Heart left ventricle (tissue), 16 donors: ENCODE results near the gene DRD3. TPM values are rescaled to one million over a fixed set of nuclear protein-coding genes. Genes with fewer than 3 reads are reported as not detected.

Source experiments
- ATAC-seq, 4 donors: fragments of 200-7000 bp; cut with Tn5 transposase; one replicate each; pipeline ENCODE4 v1.9.1; 2020 to 2022; ENCODE audit warnings: moderate library complexity in 4 of 4, mild to moderate bottlenecking in 3 of 4, moderate number of reproducible peaks in 1 of 4
- DNase-seq, 5 donors: peaks; one replicate each; pipeline ENCODE4 v3.0.0-alpha.2; 2020
- H3K27ac ChIP-seq, 12 donors: fragments of 200-600 bp; sonication (generic) in 4 of 12; one replicate each; pipeline versions ENCODE4 v1.5.0 to v1.8.0; 2016 to 2022; ENCODE audit warnings: mild to moderate bottlenecking in 2 of 12
- H3K27me3 ChIP-seq, 9 donors: fragments of 200-600 bp; sonication (generic) in 2 of 9; one replicate each; pipeline versions ENCODE4 v1.5.1 to v1.8.0; 2016 to 2022; ENCODE audit warnings: mild to moderate bottlenecking in 3 of 9
- H3K36me3 ChIP-seq, 9 donors: fragments of 200-600 bp; sonication (generic) in 2 of 9; one replicate each; pipeline versions ENCODE4 v1.5.0 to v1.8.0; 2018 to 2022; ENCODE audit warnings: mild to moderate bottlenecking in 2 of 9
- H3K4me1 ChIP-seq, 12 donors: fragments of 200-600 bp; sonication (generic) in 4 of 12; one replicate each; pipeline versions ENCODE4 v1.5.0 to v1.8.0; 2016 to 2022; ENCODE audit warnings: mild to moderate bottlenecking in 3 of 12
- H3K4me3 ChIP-seq, 12 donors: fragments of 200-600 bp; sonication (generic) in 4 of 12; one replicate each; pipeline versions ENCODE4 v1.5.0 to v1.8.0; 2017 to 2022; ENCODE audit warnings: mild to moderate bottlenecking in 9 of 12, moderate library complexity in 4 of 12
- H3K9me3 ChIP-seq, 12 donors: fragments of 200-600 bp; sonication (generic) in 4 of 12; one replicate each; pipeline versions ENCODE4 v1.5.0 to v1.8.0; 2016 to 2022; ENCODE audit warnings: mild to moderate bottlenecking in 1 of 12
- CTCF ChIP-seq, 12 donors: fragments of 200-600 bp; sonication (generic) in 4 of 12; IDR thresholded peaks; one replicate each; pipeline versions ENCODE4 v1.5.0 to v1.8.0; 2018 to 2022; ENCODE audit warnings: antibody characterized with exemption in 12 of 12, mild to moderate bottlenecking in 5 of 12
- POLR2A ChIP-seq, 2 donors: fragments of 450-650 bp; IDR thresholded peaks; one replicate each; pipeline ENCODE4 v1.6.1; 2017; ENCODE audit warnings: antibody characterized with exemption in 2 of 2, mild to moderate bottlenecking in 2 of 2, moderate library complexity in 2 of 2
- WGBS, 4 donors: extraction: QIAGEN DNeasy Blood & Tissue Kit in 2 of 4; methylation state at CpG; one replicate each; pipeline versions ENCODE4 v1.1.5 to v1.1.7; 2013 to 2018; 5-methylcytosine and 5-hydroxymethylcytosine counted together
- intact Hi-C, 10 donors: fragments of 100-400 bp; cut with DNase I; formaldehyde crosslinking; loops; one replicate each; pipeline versions ENCODE4 v1.11.1 to v1.14.2; 2022
- polyA plus RNA-seq, 2 donors: library from polyadenylated mRNA; stranded (reverse); fragments of 200-250 nt; gene quantifications; one replicate each; pipeline ENCODE4 v1.2.3, GENCODE V29; 2013
- total RNA-seq, 9 donors: library from RNA; depleted of rRNA in 2 of 9; stranded (reverse); fragments of >200 nt in 2 of 9; fragmentation: NEBNext Ultra II Directional in 3 of 9; extraction: Animal tissue kit (Norgen Biotek cat#: 25700) in 3 of 9; gene quantifications; one replicate each; pipeline versions ENCODE4 v1.1.0 to v1.2.4, GENCODE V29; 2016 to 2023
- donor health status: ischemic (EF 13 %, LVEDD 7.1; RV severe dilation, severe dysfunction).
- donor health status: healthy with polysubstance abuse.
- donor health status: DM: no; HTN: yes; CAD: no.
- donor health status: DM: no; HTN: no; CAD: no.
- donor health status: ischemic (EF 25% LVEDD 6.9; RV normal size, moderate dysfunction).
- donor health status: ischemic (EF 25% LVEDD 5.7; RV mildly dilated, moderate dysfunction).
- donor health status: healthy.
- donor health status: DM: yes; HTN: yes; CAD: no.
- donor health status: ischemic (EF 35%, LVEDD 5.7; RV mildly dilated, moderate dysfunction).
- donor health status: nonischemic (EF 11% LVEDD 7.7; RV severe dilation, severe dysfunction).
- donor health status: DM: yes; HTN: yes; CAD: no.
- donor health status: PGD.
- donor health status: ischemic (EF 29% LVEDD 5.4; RV normal size, mild dysfunction).
- donor health status: nonischemic (EF 23%, LVEDD 6.1; RV moderate dilation, normal function).

The DRD3 gene
- total and polyA plus RNA-seq, 11 donors = not detected

- Histone ChIP-seq H3K36me3 (peaks cover 0 to 98% (median 92%) of the 10 kb centered on the region in 9 donors), H3K9me3 (no peaks in the 10 kb centered on the region), H3K27ac (peak overlapping the region in 8 of 12 donors; percentile 1 to 58 (median 20)), H3K4me3 (peak overlapping the region in 6 of 12 donors; percentile 0 to 38 (median 16)), H3K4me1 (peaks cover 0 to 7% (median 0%) of the 10 kb centered on the region in 12 donors), H3K27me3 (no peaks in the 10 kb centered on the region)
- ATAC-seq (peak in 1 of 4 donors; percentile 37), DNase-seq (no peak)
- no peak for TF ChIP-seq POLR2A (IDR thresholded peaks at IDR 0.05)
- no peak for TF ChIP-seq CTCF (IDR thresholded peaks at IDR 0.05)
- 42 to 72% (median 61%) methylated on average over 5 of the region's 5 CpGs for WGBS, 4 donors
- intact Hi-C loops = loop anchor here in 2 of 10 donors (2.0 to 10.0 kb wide), 2 partner anchors 73 to 75 kb away; no protein-coding TSS in a partner anchor
Observed at GRCh38 chr3:114079761-114080160, 99.1 kb downstream of the DRD3 start.

GRCh38 chr3:114078126-114078525, 100.7 kb downstream of the DRD3 start:
- Histone ChIP-seq H3K9me3 (no peaks in the 10 kb centered on the region), H3K4me3 (no peak overlapping the region), H3K36me3 (peaks cover 0 to 98% (median 93%) of the 10 kb centered on the region in 9 donors), H3K27me3 (no peaks in the 10 kb centered on the region), H3K27ac (no peak overlapping the region), H3K4me1 (peaks cover 0 to 7% (median 0%) of the 10 kb centered on the region in 12 donors)
- DNase-seq (no peak), ATAC-seq (no peak)
- TF ChIP-seq CTCF (IDR thresholded peaks at IDR 0.05) (no peak), POLR2A (IDR thresholded peaks at IDR 0.05) (no peak)
- intact Hi-C loops = loop anchor here in 2 of 10 donors (2.0 to 10.0 kb wide), 2 partner anchors 75 to 77 kb away; no protein-coding TSS in a partner anchor

Other genes starting within 250 kb of the DRD3 start
- 1 to 10 TPM in 8 of 9 donors, under 1 TPM in 1; 0.60 to 4.2 (median 1.7) TPM for gene ZDHHC23, start 231.0 kb downstream of the DRD3 start, total RNA-seq
- gene ZDHHC23, start 231.0 kb downstream of the DRD3 start, polyA plus RNA-seq = 1 to 10 TPM in 1 of 2 donors, under 1 TPM in 1; 0.76 to 3.9 TPM
- 1 to 10 TPM in 5 of 9 donors, under 1 TPM in 4; 0.38 to 3.2 (median 1.2) TPM for gene CCDC191, start 122.5 kb downstream of the DRD3 start, total RNA-seq
- 1 to 10 TPM in 1 of 2 donors, under 1 TPM in 1; 0.50 to 1.0 TPM for gene CCDC191, start 122.5 kb downstream of the DRD3 start, polyA plus RNA-seq
- 10 to 100 TPM in 2 of 9 donors, 1 to 10 TPM in 7; 2.7 to 12.2 (median 5.7) TPM for gene QTRT2, start 122.3 kb downstream of the DRD3 start, total RNA-seq
- gene QTRT2, start 122.3 kb downstream of the DRD3 start, polyA plus RNA-seq = 1 to 10 TPM; 2.0 to 7.6 TPM
- under 1 TPM in 2 of 9 donors, not detected in 7; 0.09 to 0.11 TPM for gene ZNF80, start 58.5 kb upstream of the DRD3 start, total RNA-seq
- gene ZNF80, start 58.5 kb upstream of the DRD3 start, polyA plus RNA-seq = not detected
- 1 to 10 TPM in 1 of 9 donors, under 1 TPM in 2, not detected in 6; 0.10 to 3.8 (median 0.77) TPM for gene TIGIT, start 115.0 kb upstream of the DRD3 start, total RNA-seq
- under 1 TPM in 1 of 2 donors, not detected in 1; 0.04 TPM for gene TIGIT, start 115.0 kb upstream of the DRD3 start, polyA plus RNA-seq